ENCODE measurements around the gene ULK2. TPM values are rescaled to one million over a fixed set of nuclear protein-coding genes. Genes with fewer than 3 reads are reported as not detected.

Gene ULK2
- total and polyA plus RNA-seq, 2 donors (not counting 1 experiment from before 2014, with no cell fraction given) = 2.0 to 2.9 TPM

DNA sequence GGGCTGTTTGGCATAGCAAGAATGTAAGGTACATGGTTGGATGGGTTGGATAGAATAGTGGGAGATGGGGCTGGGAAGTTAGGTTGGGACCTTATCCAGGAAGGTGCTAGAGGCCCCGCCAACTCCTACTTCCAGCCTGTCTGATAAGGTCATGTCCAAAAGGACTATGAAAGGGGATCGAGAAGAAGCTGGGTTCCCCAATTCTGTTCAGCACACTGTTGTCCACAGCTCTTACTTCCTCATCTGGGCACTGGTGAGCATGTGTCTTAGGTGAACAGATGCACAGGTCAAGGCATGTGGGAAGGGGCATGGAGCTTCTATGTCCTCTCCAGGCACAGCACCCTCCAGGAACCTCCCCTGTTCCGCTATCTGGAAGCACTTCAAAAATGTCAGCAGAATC is 5.6 kb upstream of the ULK2 start:
- Histone ChIP-seq H3K4me1 (ENCODE audit: control insufficient read depth in 2 of 2, insufficient read depth in 2 of 2, low read length in 2 of 2) (peaks cover 4 to 9% of the 10 kb centered on the region in 2 donors), H3K79me2 (ENCODE audit: control insufficient read depth, insufficient read depth, low read length) (no peaks in the 10 kb centered on the region), H2AFZ (ENCODE audit: insufficient read depth, low read depth, low read length, poor library complexity, severe bottlenecking) (no peak overlapping the region), H3K4me3 (ENCODE audit: control extremely low read depth in 1 of 5, extremely low read depth in 1 of 5, insufficient read depth in 1 of 5, low read depth in 2 of 5, low read length in 4 of 5) (no peak overlapping the region), H3K9me3 (ENCODE audit: control extremely low read depth in 1 of 3, control insufficient read depth in 2 of 3, insufficient read depth in 1 of 3, low read length in 2 of 3) (no peaks in the 10 kb centered on the region), H3K9ac (ENCODE audit: low read length) (no peak overlapping the region), H3K27me3 (replicated peaks in 1 of 4; ENCODE audit: control extremely low read depth in 1 of 4, control insufficient read depth in 3 of 4, insufficient read depth in 4 of 4, low read length in 3 of 4) (no peaks in the 10 kb centered on the region), H3K27ac (ENCODE audit: low read length in 2 of 2) (no peak overlapping the region), H4K20me1 (ENCODE audit: control insufficient read depth, insufficient read depth, low read length, poor library complexity, severe bottlenecking) (no peaks in the 10 kb centered on the region), H3K36me3 (replicated peaks in 1 of 2; ENCODE audit: control extremely low read depth in 1 of 2, control insufficient read depth in 1 of 2, extremely low read depth in 1 of 2, insufficient read depth in 2 of 2, low read length in 1 of 2) (no peaks in the 10 kb centered on the region), H3K4me2 (replicated peaks; ENCODE audit: low read depth, low read length, poor library complexity, severe bottlenecking) (no peak overlapping the region)
- no peak for ATAC-seq (ENCODE audit: low read depth)
- ChIA-PET POLR2A (no interaction called here), CTCF (no interaction called here)
- Mint-ChIP-seq H3K4me1 (peaks cover 11% of the 10 kb centered on the region), H3K4me3 (no peak overlapping the region), H3K27me3 (peaks cover 21% of the 10 kb centered on the region), H3K9me3 (ENCODE audit: insufficient read depth) (no peaks in the 10 kb centered on the region), H3K27ac (no peak overlapping the region)
- no CpG with 5 or more reads among the region's 3 CpGs for WGBS (ENCODE audit: insufficient coverage)
- no peak for TF ChIP-seq EZH2 (IDR thresholded peaks at IDR 0.05; ENCODE audit: borderline replicate concordance, insufficient read depth, low read depth, low read length, poor library complexity, severe bottlenecking)
- TF ChIP-seq, protein P1, sequence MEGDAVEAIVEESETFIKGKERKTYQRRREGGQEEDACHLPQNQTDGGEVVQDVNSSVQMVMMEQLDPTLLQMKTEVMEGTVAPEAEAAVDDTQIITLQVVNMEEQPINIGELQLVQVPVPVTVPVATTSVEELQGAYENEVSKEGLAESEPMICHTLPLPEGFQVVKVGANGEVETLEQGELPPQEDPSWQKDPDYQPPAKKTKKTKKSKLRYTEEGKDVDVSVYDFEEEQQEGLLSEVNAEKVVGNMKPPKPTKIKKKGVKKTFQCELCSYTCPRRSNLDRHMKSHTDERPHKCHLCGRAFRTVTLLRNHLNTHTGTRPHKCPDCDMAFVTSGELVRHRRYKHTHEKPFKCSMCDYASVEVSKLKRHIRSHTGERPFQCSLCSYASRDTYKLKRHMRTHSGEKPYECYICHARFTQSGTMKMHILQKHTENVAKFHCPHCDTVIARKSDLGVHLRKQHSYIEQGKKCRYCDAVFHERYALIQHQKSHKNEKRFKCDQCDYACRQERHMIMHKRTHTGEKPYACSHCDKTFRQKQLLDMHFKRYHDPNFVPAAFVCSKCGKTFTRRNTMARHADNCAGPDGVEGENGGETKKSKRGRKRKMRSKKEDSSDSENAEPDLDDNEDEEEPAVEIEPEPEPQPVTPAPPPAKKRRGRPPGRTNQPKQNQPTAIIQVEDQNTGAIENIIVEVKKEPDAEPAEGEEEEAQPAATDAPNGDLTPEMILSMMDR (IDR thresholded peaks at IDR 0.05) = no peak
- DNase-seq = no peak
- intact Hi-C loops (cut with micrococcal nuclease) = no loop called here

DNA sequence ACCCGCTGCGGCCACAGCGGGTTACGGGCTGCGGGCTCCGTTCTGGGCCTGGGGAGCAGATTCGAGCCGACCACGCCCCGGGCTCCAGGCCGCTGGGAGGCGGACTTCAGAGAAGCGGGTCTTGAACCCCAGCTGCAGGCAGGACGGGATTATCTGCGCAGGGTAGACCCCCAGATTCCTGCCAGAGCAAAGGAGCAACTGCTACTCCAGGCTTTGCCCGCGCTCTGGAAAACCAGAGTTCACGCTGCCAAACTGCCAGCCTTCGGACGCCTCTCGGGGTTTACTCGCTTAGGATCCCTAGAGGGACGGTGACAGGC is 301 bp upstream of the ULK2 start:
- CTCF ChIA-PET = no interaction called here
- WGBS (ENCODE audit: insufficient coverage) = 64% methylated on average over 23 of the region's 23 CpGs
- Mint-ChIP-seq H3K4me3 (peak overlapping the region; percentile 61), H3K27me3 (peaks cover 13% of the 10 kb centered on the region), H3K9me3 (ENCODE audit: insufficient read depth) (no peaks in the 10 kb centered on the region), H3K4me1 (peaks cover 6% of the 10 kb centered on the region), H3K27ac (no peak overlapping the region)
- DNase-seq (no peak), ATAC-seq (ENCODE audit: low read depth) (no peak)
- Histone ChIP-seq H3K9ac (ENCODE audit: low read length) (peak overlapping the region; percentile 75), H3K9me3 (ENCODE audit: control extremely low read depth in 1 of 3, control insufficient read depth in 2 of 3, insufficient read depth in 1 of 3, low read length in 2 of 3) (no peaks in the 10 kb centered on the region), H3K36me3 (replicated peaks in 1 of 2; ENCODE audit: control extremely low read depth in 1 of 2, control insufficient read depth in 1 of 2, extremely low read depth in 1 of 2, insufficient read depth in 2 of 2, low read length in 1 of 2) (no peaks in the 10 kb centered on the region), H3K4me2 (replicated peaks; ENCODE audit: low read depth, low read length, poor library complexity, severe bottlenecking) (peak overlapping the region; percentile 97), H3K27me3 (replicated peaks in 1 of 4; ENCODE audit: control extremely low read depth in 1 of 4, control insufficient read depth in 3 of 4, insufficient read depth in 4 of 4, low read length in 3 of 4) (peaks cover 0 to 4% (median 0%) of the 10 kb centered on the region in 4 experiments), H3K4me1 (ENCODE audit: control insufficient read depth in 2 of 2, insufficient read depth in 2 of 2, low read length in 2 of 2) (peaks cover 5 to 6% of the 10 kb centered on the region in 2 donors), H2AFZ (ENCODE audit: insufficient read depth, low read depth, low read length, poor library complexity, severe bottlenecking) (peak overlapping the region; percentile 93), H4K20me1 (ENCODE audit: control insufficient read depth, insufficient read depth, low read length, poor library complexity, severe bottlenecking) (no peaks in the 10 kb centered on the region), H3K4me3 (ENCODE audit: control extremely low read depth in 1 of 5, extremely low read depth in 1 of 5, insufficient read depth in 1 of 5, low read depth in 2 of 5, low read length in 4 of 5) (peak overlapping the region in 2 of 5 experiments; percentile 63 to 72), H3K79me2 (ENCODE audit: control insufficient read depth, insufficient read depth, low read length) (no peaks in the 10 kb centered on the region), H3K27ac (ENCODE audit: low read length in 2 of 2) (no peak overlapping the region)
- TF ChIP-seq, protein P1 (IDR thresholded peaks at IDR 0.05) = no peak
- TF ChIP-seq EZH2 (IDR thresholded peaks at IDR 0.05; ENCODE audit: borderline replicate concordance, insufficient read depth, low read depth, low read length, poor library complexity, severe bottlenecking) = no peak
- intact Hi-C loops (cut with micrococcal nuclease) = no loop called here
- POLR2A ChIA-PET = no interaction called here

All from B cell (primary cell).